ENCODE measurements around the gene LMAN2L.

The LMAN2L gene

GRCh38 chr2:96702098-96702785 is 37.6 kb downstream of the LMAN2L start:
- DNase-seq, result peak; percentile 49

DNA sequence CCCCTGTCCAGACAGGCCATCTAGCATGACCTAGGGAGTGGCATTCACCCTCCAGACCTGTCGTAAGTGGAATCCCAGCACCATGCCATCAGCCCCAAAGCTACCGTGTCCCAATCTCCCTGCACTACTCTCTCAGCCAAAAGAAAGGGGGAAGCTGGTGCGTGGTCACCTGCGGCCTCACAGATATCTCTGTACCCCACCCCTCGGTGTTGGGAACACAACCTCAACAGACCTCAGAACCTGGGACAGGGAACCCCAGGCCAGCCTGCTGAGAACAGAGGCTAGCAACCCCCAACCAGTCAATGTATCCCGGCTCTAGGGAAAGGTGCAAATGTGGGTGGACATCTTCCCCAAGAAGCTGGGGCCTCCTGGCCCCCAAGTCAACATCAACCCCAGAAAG is 38.2 kb downstream of the LMAN2L start:
- DNase-seq, result no peak

- no peak for DNase-seq
Measured at GRCh38 chr2:96700086-96700485, 39.8 kb downstream of the LMAN2L start.

DNA sequence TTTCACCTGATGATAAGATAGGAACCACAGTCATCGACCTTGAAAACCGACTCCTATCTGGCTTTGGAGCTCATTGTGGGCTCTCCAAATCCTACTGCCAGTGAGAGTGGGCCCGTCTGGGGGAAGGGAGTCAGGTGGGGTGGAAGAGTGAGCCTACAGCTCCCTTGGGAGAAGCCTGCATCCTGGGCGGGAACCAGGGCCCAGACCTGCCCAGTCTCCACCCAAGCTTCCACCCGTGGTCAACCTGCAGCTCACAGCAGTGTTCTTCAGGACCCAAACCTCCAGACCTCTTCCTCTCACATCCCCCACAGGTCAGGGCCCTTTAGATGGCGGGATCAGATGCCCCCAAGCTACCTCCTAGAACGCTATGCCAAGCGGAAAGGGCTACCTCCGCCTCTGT is 40.2 kb downstream of the LMAN2L start:
- DNase-seq, result no peak

- no peak for DNase-seq
Measured at GRCh38 chr2:96699021-96699420, 40.8 kb downstream of the LMAN2L start.

GRCh38 chr2:96698221-96698861 is 41.5 kb downstream of the LMAN2L start:
- no peak for DNase-seq

DNA sequence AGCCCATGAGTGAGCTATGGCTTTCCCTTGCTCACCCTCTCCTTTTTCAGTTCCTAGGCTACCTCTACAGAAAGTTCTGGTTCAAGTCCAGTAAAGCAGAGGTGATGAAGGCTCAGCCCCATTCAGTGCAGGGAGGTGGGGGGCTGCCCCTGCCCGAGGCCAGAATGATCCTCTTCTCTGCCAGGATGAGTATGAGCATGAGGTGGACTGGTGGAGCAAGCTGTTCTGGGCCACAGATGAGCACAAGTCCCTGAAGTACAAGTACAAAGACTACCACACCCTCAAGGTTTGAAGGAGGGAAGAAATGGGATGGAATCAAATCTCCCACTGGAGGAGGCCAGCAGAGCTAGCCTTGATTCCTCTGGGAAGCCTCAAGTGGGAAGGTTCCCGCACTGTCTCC is 42.4 kb downstream of the LMAN2L start:
- DNase-seq, result no peak

- DNase-seq, result no peak
Measured at GRCh38 chr2:96695602-96696001, 44.3 kb downstream of the LMAN2L start.

GRCh38 chr2:96694816-96695455 is 44.9 kb downstream of the LMAN2L start:
- DNase-seq, result no peak

- DNase-seq, result no peak
Measured at GRCh38 chr2:96694279-96694678, 45.6 kb downstream of the LMAN2L start.

DNA sequence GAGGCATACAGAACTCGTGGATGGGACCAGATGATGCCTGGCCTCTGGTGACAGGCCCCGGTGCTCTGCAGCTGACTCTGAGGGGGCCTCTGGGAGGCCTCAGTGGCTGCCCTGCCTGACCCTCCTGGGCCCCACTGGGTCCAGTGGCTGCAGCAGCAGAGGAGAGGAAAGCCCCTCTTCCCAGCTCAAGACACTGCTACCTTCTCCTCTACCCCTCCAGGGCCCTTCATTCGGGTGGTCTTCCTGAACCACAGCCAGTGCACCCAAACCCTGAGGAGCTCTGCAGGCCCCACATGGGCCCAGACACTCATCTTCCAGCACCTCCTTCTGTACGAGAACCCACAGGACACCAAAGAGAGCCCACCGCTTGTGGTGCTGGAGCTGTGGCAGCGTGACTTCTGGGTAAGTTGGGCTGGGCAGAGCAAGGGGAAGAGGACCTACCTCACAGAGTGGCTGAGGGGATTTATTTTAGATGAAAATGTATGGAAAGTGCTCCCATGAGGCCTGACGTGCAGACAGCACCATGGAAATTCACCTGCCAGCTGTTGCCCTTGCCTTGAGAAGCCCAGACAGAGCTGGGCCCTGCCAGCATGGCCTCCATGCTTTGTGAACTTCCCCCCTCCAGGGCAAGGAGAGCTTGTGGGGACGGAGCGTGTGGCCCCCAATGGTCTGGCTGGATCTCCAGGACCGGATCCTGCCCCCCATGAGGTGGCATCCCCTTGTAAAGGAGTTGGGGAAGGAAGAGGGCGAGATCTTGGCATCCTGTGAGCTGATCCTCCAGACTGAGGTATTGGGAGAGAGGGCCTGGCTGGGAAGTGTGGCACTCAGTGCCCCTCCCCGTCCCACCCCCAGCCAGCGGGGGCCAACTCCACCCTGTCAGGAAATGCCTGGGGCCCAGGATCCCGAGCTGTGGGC is 46.3 kb downstream of the LMAN2L start:
- DNase-seq, result no peak

DNA sequence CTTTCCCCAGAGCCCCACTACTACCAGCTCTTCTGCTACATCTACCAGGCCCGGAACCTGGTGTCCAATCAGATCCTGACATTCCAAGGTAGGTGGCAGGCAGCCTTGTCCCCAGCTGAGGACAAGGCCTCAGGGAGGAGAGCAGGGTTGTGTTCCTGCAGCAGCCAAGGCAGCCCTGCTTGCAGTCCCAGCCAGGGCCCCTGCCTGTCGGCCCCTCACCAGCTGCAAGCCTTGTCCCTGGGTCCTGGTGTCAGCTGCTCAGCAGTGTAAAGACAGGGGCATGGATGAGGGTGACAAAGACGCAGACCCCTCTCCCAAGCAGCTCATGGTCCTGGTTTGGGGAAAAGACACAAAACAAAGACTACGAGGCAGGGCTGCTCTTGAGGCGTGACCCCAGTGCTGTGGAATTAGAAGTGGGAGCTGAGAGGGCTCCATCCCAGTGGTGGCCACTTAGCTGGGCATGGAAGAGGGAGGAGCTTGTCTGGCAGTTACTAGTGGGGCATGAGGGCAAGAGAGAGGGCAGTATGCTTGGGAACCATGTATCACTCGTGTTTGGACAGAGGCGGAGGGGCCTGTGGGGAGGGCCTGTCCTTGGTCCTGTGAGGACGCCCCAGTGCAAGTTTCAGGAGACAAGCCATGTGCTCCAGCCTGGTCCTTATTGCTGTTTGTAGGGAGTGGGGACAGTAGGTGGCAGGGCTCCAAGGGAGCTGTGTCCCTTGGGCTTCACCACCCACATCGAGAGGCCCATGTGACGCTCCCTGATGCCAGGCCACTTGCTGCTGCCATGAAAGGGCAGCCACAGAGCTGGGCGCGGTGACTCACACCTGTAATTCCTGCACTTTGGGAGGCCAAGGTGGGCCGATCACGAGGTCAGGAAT is 47.5 kb downstream of the LMAN2L start:
- no peak for DNase-seq

DNA sequence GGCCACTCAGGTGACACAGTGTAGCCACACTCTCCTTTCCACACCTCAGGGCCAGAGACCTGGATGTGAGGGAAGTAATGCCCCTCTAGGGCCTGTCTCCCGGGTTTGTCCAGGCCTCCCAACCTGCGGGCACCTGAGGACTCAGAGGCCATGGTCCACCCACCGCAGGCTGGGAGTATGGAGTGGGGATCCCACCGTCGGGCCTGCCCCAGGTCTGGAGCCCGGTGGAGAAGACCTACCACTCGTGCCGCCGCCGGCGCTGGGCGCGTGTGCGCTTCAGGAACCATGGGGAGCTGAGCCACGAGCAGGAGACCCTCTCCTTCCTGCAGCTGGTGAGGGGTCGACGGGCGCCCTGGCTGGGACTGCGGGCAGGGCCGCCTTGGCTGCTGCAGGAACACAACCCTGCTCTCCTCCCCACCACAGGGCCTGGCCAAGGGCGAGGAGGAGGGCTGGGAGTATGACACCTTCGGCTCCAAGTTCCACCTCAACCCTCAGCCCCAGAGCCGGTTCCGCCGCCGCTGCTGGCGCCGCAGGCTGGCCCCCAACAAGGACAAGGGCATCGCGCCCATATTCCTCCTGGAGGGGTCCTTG is 48.7 kb downstream of the LMAN2L start:
- DNase-seq, result no peak

DNA sequence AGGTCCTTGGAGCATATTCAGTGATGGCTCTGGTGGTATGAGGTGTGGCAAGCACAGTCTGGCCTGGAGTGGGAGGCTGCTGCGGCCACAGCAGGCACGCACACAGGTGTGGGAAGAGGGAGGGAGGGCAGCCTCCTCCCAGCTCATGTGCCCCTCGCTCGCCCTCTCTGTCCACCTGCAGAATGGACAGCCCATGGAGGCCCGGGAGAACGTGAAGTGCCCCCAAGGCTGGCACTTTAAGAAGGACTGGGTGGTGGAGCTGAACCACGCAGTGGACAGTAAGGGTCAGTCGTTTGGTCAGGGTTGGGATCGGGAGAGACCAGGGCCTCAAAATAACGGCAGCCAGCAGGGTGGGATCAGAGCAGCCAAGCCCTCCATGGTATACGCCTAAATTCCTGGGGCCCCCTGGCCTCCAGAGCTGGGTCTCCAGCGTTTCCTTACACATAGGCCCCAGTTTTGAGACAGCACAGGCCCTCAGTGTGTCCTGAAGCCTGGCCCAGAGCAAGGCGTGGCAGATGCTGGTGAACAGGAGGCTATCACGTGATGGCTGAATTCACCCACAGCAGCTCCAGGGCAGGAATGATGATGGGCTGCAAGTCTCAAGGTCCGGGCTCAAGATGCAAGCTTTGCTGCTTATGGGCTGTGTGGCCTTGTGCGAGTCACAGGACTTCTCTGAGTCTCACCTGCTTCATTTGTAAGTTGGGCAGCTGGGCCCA is 49.4 kb downstream of the LMAN2L start:
- DNase-seq, result no peak

DNA sequence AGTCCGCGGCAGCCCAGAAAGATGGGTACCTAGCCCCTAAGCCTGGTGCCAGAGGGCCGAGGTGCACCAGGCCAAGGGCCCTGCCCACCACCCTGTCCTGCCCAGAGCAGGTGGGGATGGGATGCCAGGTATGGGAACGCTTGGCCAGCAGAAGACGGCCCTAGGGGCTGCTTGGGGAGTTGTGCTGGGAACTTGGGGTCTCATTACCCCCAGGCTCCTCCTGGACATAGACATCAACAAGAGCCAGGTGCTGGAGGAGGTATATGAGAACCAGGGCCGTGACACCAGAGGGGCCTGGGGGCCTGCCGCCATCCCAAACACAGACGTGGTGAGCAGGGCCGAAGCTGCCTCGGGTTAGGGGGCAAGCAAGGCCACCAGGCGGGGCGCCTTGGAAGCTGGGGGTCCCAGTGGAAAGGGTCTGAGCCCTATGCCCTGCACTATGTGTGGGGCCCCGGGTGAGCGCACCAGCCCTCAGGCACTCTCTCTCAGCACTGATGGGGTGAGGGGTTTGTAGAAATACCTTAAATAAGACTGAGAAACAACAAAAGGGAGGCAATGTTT is 50.4 kb downstream of the LMAN2L start:
- no peak for DNase-seq

DNA sequence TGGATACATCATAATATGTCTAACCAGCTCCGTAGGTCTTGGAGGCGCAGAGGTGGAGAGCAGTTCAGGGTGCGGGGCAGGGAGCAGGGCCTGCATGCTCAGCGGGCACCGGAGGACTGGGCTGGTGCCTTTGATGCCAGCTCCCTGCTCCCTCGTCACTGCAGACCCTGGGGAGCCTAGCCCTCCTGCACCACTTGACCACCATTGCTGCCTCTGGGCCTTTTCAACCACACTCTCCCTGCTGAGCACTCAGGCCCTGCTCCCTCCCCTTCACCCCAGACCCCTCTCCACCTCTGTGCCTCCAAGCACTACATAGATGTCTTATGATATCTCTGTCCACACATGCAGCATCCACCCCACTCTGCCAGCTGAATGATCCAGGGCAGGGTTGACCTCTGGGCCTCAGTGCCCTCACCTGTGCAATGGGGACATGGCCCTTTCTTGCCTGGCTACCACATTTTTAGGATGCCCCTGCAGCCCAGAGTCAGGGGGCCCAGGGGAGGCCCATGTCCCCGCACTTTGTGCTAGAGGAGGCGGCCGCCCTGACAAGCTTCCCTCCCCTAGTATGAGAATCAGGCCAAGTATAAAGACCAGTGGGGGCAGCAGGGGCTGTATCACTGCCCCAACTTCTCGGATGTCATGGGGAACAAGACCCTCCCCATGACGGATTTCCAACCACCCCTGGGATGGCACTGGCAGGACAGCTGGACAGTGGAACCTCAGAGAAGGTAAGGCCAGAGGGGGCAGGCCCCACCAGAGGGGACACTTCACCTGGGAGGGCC is 51.0 kb downstream of the LMAN2L start:
- DNase-seq, result no peak

- no peak for DNase-seq
Measured at GRCh38 chr2:96687711-96688640, 51.9 kb downstream of the LMAN2L start.

DNA sequence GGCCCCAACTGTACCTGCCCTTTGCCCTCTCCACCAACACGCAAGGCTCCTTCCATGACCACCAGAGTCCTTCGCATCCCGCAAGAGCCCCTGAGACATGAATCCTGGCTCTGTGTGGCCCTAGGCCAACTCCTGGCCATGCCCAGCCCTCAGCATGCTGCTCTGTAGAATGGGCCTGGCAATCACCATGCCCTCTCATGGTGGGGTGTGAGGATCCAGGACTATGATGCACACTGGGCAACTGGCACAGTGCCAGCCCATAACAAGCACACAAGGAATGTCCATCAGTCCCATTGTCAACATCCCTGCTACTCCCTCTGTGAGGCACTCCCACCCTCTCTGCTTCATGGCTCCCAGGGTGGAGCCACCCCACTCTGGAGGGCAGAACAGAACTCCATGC is 52.6 kb downstream of the LMAN2L start:
- DNase-seq, result peak; percentile 40

Data from DMS53 (cell line).